AG09309 (cell line): ENCODE measurements around the gene BTAF1.
"Not testable (repeated sequence)": the region's sequence is repeated elsewhere in the genome, so short reads cannot be mapped to it uniquely, and the experiment has no call there.

ENCODE experiments used
- DNase-seq: peaks from one replicate; pipeline ENCODE4 v3.0.0-alpha.2; 2010; ENCODE audit warnings: low read depth
- H3K4me3 ChIP-seq: 2 replicates; pipeline ENCODE4 v1.5.1; 2011; ENCODE audit warnings: mild to moderate bottlenecking, low read depth, low read length, moderate library complexity; ENCODE audit not compliant: control insufficient read depth
- CTCF ChIP-seq: IDR thresholded peaks from 2 replicates; pipeline ENCODE4 v1.5.1; 2011; ENCODE audit warnings: mild to moderate bottlenecking, low read depth, low read length, inconsistent platforms; ENCODE audit not compliant: insufficient read depth, control insufficient read depth; ENCODE audit errors: missing control alignments

BTAF1 gene

GRCh38 chr10:92010047-92010735 lies 86.6 kb downstream of the BTAF1 start:
- no peak for TF ChIP-seq CTCF
- no peak for DNase-seq
- no peak overlapping the region for H3K4me3 ChIP-seq

- TF ChIP-seq CTCF: no peak
- no peak overlapping the region for H3K4me3 ChIP-seq
- no peak for DNase-seq
Measured at GRCh38 chr10:92011560-92012214, 88.1 kb downstream of the BTAF1 start.

- no peak for TF ChIP-seq CTCF
- no peak for DNase-seq
Measured at GRCh38 chr10:92014620-92015019, 91.0 kb downstream of the BTAF1 start.

GRCh38 chr10:92024700-92025099 lies 101.1 kb downstream of the BTAF1 start:
- no peak for DNase-seq
- no peak for TF ChIP-seq CTCF
- H3K4me3 ChIP-seq: no peak overlapping the region

More at GRCh38 chr10:92014620-92015019, 91.0 kb downstream of the BTAF1 start:
- no peak overlapping the region for H3K4me3 ChIP-seq

GRCh38 chr10:92025340-92025739 lies 101.8 kb downstream of the BTAF1 start:
- H3K4me3 ChIP-seq, DNase-seq: not testable (repeated sequence)

- no peak overlapping the region for H3K4me3 ChIP-seq
- no peak for DNase-seq
- TF ChIP-seq CTCF: no peak
Measured at GRCh38 chr10:92027141-92027540, 103.6 kb downstream of the BTAF1 start.

- DNase-seq: no peak
- no peak for TF ChIP-seq CTCF
- H3K4me3 ChIP-seq: no peak overlapping the region
Measured at GRCh38 chr10:92031580-92031979, 108.0 kb downstream of the BTAF1 start.

GRCh38 chr10:92033070-92033469 lies 109.5 kb downstream of the BTAF1 start:
- not testable (repeated sequence) for DNase-seq, H3K4me3 ChIP-seq
